Stimulated activated CD8-positive, alpha-beta memory T cell treated with anti-CD3 and anti-CD28 coated beads, Interleukin-12 subunit alpha, Interleukin-12 subunit beta, amount 100 ng/mL, for 1 hour (primary cell): ENCODE measurements around the gene PRPF19.

Experiments
- DNase-seq: peaks from one replicate; pipeline ENCODE4 v3.0.0-alpha.2; 2020; ENCODE audit warnings: low read depth

PRPF19 gene

GRCh38 chr11:60906132-60906972 lies at the start of gene PRPF19:
TSS of gene PRPF19 (minus strand) at chr11:60906585. CDS start at chr11:60906382, 203 bp downstream.
- peak; percentile 96 for DNase-seq

- DNase-seq, result no peak
These were observed 49.2 kb upstream of the PRPF19 start for GRCh38 chr11:60955571-60955970.

GRCh38 chr11:60954421-60954820 lies 48.0 kb upstream of the PRPF19 start:
- no peak for DNase-seq

- no peak for DNase-seq
These were observed 47.4 kb upstream of the PRPF19 start for GRCh38 chr11:60953781-60954180.

GRCh38 chr11:60952742-60953170 lies 46.4 kb upstream of the PRPF19 start:
- DNase-seq, result no peak

GRCh38 chr11:60951904-60952741 lies 45.7 kb upstream of the PRPF19 start, which contains the start of gene SLC15A3:
TSS of gene SLC15A3 (minus strand) at chr11:60952176. CDS start at chr11:60951551, 625 bp downstream.
- no peak for DNase-seq

GRCh38 chr11:60951606-60951903 lies 45.2 kb upstream of the PRPF19 start:
- DNase-seq, result no peak

GRCh38 chr11:60950933-60951605 lies 44.7 kb upstream of the PRPF19 start:
- DNase-seq, result no peak

GRCh38 chr11:60950024-60950423 lies 43.6 kb upstream of the PRPF19 start:
- DNase-seq, result no peak

GRCh38 chr11:60948250-60948649 lies 41.9 kb upstream of the PRPF19 start:
- DNase-seq, result no peak

- DNase-seq, result no peak
These were observed 41.3 kb upstream of the PRPF19 start for GRCh38 chr11:60947700-60948099.

GRCh38 chr11:60946601-60947264 lies 40.3 kb upstream of the PRPF19 start:
- DNase-seq, result no peak

- DNase-seq, result no peak
These were observed 38.9 kb upstream of the PRPF19 start for GRCh38 chr11:60945295-60945667.

GRCh38 chr11:60944490-60945294 lies 38.3 kb upstream of the PRPF19 start:
- no peak for DNase-seq

GRCh38 chr11:60942970-60943565 lies 36.7 kb upstream of the PRPF19 start:
- DNase-seq, result no peak

- DNase-seq, result no peak
These were observed 35.8 kb upstream of the PRPF19 start for GRCh38 chr11:60942219-60942618.

GRCh38 chr11:60941371-60942119 lies 35.2 kb upstream of the PRPF19 start:
- DNase-seq, result no peak

- DNase-seq, result no peak
These were observed 33.5 kb upstream of the PRPF19 start for GRCh38 chr11:60939855-60940254.

- no peak for DNase-seq
These were observed 32.9 kb upstream of the PRPF19 start for GRCh38 chr11:60939301-60939700.

GRCh38 chr11:60938500-60938899 lies 32.1 kb upstream of the PRPF19 start:
- no peak for DNase-seq
